Naive thymus-derived CD4-positive, alpha-beta T cell (primary cell): Measurements from ENCODE around the gene TAS2R8. TPM values are rescaled to one million over a fixed set of nuclear protein-coding genes. Genes with fewer than 3 reads are reported as not detected.

Experiments used
- ATAC-seq: fragments of 150-1000 bp; cut with Tn5 transposase; 2 replicates; pipeline ENCODE4 v1.10.0; 2021; ENCODE audit warnings: mild to moderate bottlenecking, moderate library complexity
- CTCF ChIA-PET: fragments of 350-600 bp; sonication (Branson Sonifier 250); formaldehyde crosslinking; loops from one replicate; lab custom pipeline; 2021; ENCODE audit warnings: antibody characterized with exemption; lab: Charles Lee
- POLR2A ChIA-PET: fragments of 350-600 bp; sonication (Branson Sonifier 250); formaldehyde crosslinking; loops from one replicate; lab custom pipeline; 2021; ENCODE audit warnings: antibody characterized with exemption, inconsistent platforms; lab: Charles Lee
- DNase-seq, 9 donors: peaks; one replicate each; pipeline versions ENCODE4 v3.0.0 to v3.0.0-alpha.2; 2020 to 2022; ENCODE audit warnings: mixed read lengths in 1 of 9
- H3K27ac ChIP-seq: one replicate; pipeline ENCODE4 v1.7.0; 2013; ENCODE audit warnings: mild to moderate bottlenecking, low read depth, low read length, moderate library complexity
- H3K27me3 ChIP-seq, 2 donors: one replicate each; pipeline ENCODE4 v1.7.0; 2013; ENCODE audit warnings: low read length in 2 of 2, mild to moderate bottlenecking in 2 of 2, moderate library complexity in 2 of 2; ENCODE audit not compliant: control insufficient read depth in 2 of 2, insufficient read depth in 2 of 2
- H3K36me3 ChIP-seq, 3 experiments: 1 replicate in 2 of 3; 2 replicates in 1 of 3; pipeline ENCODE4 v1.7.0; 2013; ENCODE audit warnings: low read length in 3 of 3, mild to moderate bottlenecking in 3 of 3, moderate library complexity in 1 of 3; ENCODE audit not compliant: insufficient read depth in 3 of 3, control insufficient read depth in 2 of 3
- H3K4me1 ChIP-seq, 2 donors: one replicate each; pipeline ENCODE4 v1.7.0; 2013; ENCODE audit warnings: low read length in 2 of 2, mild to moderate bottlenecking in 2 of 2, moderate library complexity in 1 of 2; ENCODE audit not compliant: control insufficient read depth in 2 of 2, insufficient read depth in 2 of 2
- H3K4me3 ChIP-seq: 2 replicates; pipeline ENCODE4 v1.7.0; 2013; ENCODE audit warnings: mild to moderate bottlenecking, low read length
- H3K9me3 ChIP-seq, 3 experiments: 1 replicate in 2 of 3; 2 replicates in 1 of 3; pipeline ENCODE4 v1.7.0; 2013; ENCODE audit warnings: low read length in 3 of 3; ENCODE audit not compliant: control insufficient read depth in 2 of 3
- H3K27ac Mint-ChIP-seq, 9 donors: one replicate each; pipeline ENCODE4 v1.8.0; 2020 to 2022; ENCODE audit warnings: mixed read lengths in 9 of 9, mild to moderate bottlenecking in 8 of 9, moderate library complexity in 5 of 9, inconsistent platforms in 2 of 9
- H3K27me3 Mint-ChIP-seq, 5 donors: one replicate each; pipeline ENCODE4 v1.8.0; 2021 to 2022; ENCODE audit warnings: mixed read lengths in 5 of 5, mild to moderate bottlenecking in 1 of 5
- H3K36me3 Mint-ChIP-seq, 5 donors: one replicate each; pipeline ENCODE4 v1.8.0; 2020 to 2022; ENCODE audit warnings: mixed read lengths in 5 of 5, mild to moderate bottlenecking in 3 of 5, inconsistent platforms in 1 of 5
- H3K4me1 Mint-ChIP-seq, 7 donors: one replicate each; pipeline ENCODE4 v1.8.0; 2020 to 2022; ENCODE audit warnings: mixed read lengths in 7 of 7, mild to moderate bottlenecking in 3 of 7, inconsistent platforms in 1 of 7
- H3K4me3 Mint-ChIP-seq, 10 donors: one replicate each; pipeline ENCODE4 v1.8.0; 2020 to 2022; ENCODE audit warnings: mild to moderate bottlenecking in 10 of 10, mixed read lengths in 10 of 10, moderate library complexity in 6 of 10, inconsistent platforms in 2 of 10
- H3K9me3 Mint-ChIP-seq, 11 donors: one replicate each; pipeline ENCODE4 v1.8.0; 2020 to 2022; ENCODE audit warnings: mixed read lengths in 11 of 11, mild to moderate bottlenecking in 4 of 11, inconsistent platforms in 1 of 11, moderate library complexity in 1 of 11
- intact Hi-C, 2 donors: fragments of 100-400 bp; cut with micrococcal nuclease; formaldehyde crosslinking; loops; one replicate each; pipeline ENCODE4 v1.15.1; 2023
- polyA plus RNA-seq, 2 donors: library from polyadenylated mRNA; unstranded; fragments of 300-500 nt; fragmentation: Illumina TruSeq; gene quantifications; one replicate each; pipeline ENCODE4 v1.2.3, GENCODE V29; 2021
- total RNA-seq, 6 experiments: library from RNA in 5 of 6; stranded (reverse) in 5 of 6; gene quantifications; 1 replicate in 5 of 6; 2 replicates in 1 of 6; pipeline ENCODE4 v1.2.3 and lab custom pipeline; 2021 to 2026

Gene TAS2R8
- total and polyA plus RNA-seq, 7 experiments from 2014 or later: not detected

- no peak for ATAC-seq
- ChIA-PET CTCF (interaction anchor here (1.1 to 1.4 kb wide), 2 partner anchors 10 to 440 kb away, joined by 3 read pairs; no protein-coding TSS in a partner anchor), POLR2A (no interaction called here)
- Mint-ChIP-seq H3K9me3 (peaks cover 8 to 17% (median 12%) of the 10 kb centered on the region in 11 donors), H3K4me1 (no peaks in the 10 kb centered on the region), H3K27me3 (peaks cover 25 to 53% (median 42%) of the 10 kb centered on the region in 5 donors), H3K27ac (no peak overlapping the region), H3K4me3 (no peak overlapping the region), H3K36me3 (peaks cover 0 to 11% (median 4%) of the 10 kb centered on the region in 5 donors)
- no peak overlapping the region for H3K4me3 ChIP-seq
- intact Hi-C loops: no loop called here
- H3K27me3 ChIP-seq: peaks cover 0 to 2% of the 10 kb centered on the region in 2 donors
- peaks cover 0 to 8% (median 8%) of the 10 kb centered on the region in 3 experiments for H3K9me3 ChIP-seq
- no peak for DNase-seq
- H3K4me1 ChIP-seq: no peaks in the 10 kb centered on the region
- no peaks in the 10 kb centered on the region for H3K36me3 ChIP-seq
- no peak overlapping the region for H3K27ac ChIP-seq
Observed at GRCh38 chr12:10759657-10760056, 47.4 kb downstream of the TAS2R8 start.

GRCh38 chr12:10756194-10756593, 50.9 kb downstream of the TAS2R8 start:
- DNase-seq (no peak), ATAC-seq (no peak)
- H3K27ac Mint-ChIP-seq: no peak overlapping the region
- H3K27me3 ChIP-seq: peaks cover 0 to 2% of the 10 kb centered on the region in 2 donors
- H3K4me3 Mint-ChIP-seq: no peak overlapping the region
- intact Hi-C loops: no loop called here
- no peak overlapping the region for H3K27ac ChIP-seq
- H3K9me3 ChIP-seq: peaks cover 0 to 8% (median 8%) of the 10 kb centered on the region in 3 experiments
- peaks cover 0 to 11% (median 4%) of the 10 kb centered on the region in 5 donors for H3K36me3 Mint-ChIP-seq
- H3K27me3 Mint-ChIP-seq: peaks cover 26 to 54% (median 40%) of the 10 kb centered on the region in 5 donors
- ChIA-PET POLR2A (no interaction called here), CTCF (no interaction called here)
- H3K4me3 ChIP-seq: no peak overlapping the region
- no peaks in the 10 kb centered on the region for H3K4me1 ChIP-seq
- H3K36me3 ChIP-seq: no peaks in the 10 kb centered on the region
- H3K9me3 Mint-ChIP-seq: peaks cover 8 to 17% (median 12%) of the 10 kb centered on the region in 11 donors
- H3K4me1 Mint-ChIP-seq: peaks cover 0 to under 1% (median 0%) of the 10 kb centered on the region in 7 donors

Other genes with a start within 250 kb of the TAS2R8 start
- gene MAGOHB, start 193.7 kb downstream of the TAS2R8 start, total RNA-seq: 10 to 100 TPM; 12.1 to 43.1 (median 24.8) TPM
- gene MAGOHB, start 193.7 kb downstream of the TAS2R8 start, polyA plus RNA-seq: 10 to 100 TPM; 26.0 to 61.6 TPM
- 1 to 10 TPM in 1 of 5 experiments, under 1 TPM in 2, not detected in 2; 0.24 to 1.6 (median 0.34) TPM for gene STYK1, start 133.2 kb downstream of the TAS2R8 start, total RNA-seq
- not detected for gene STYK1, start 133.2 kb downstream of the TAS2R8 start, polyA plus RNA-seq
- gene YBX3, start 84.0 kb downstream of the TAS2R8 start, total RNA-seq: 100 to 1,000 TPM in 2 of 5 experiments, 10 to 100 TPM in 1, 1 to 10 TPM in 2; 4.5 to 162 (median 60.9) TPM
- gene YBX3, start 84.0 kb downstream of the TAS2R8 start, polyA plus RNA-seq: 1 to 10 TPM; 5.1 to 6.4 TPM
- not detected for gene TAS2R7, start 4.7 kb downstream of the TAS2R8 start, total RNA-seq
- not detected for gene TAS2R7, start 4.7 kb downstream of the TAS2R8 start, polyA plus RNA-seq
- not detected for gene TAS2R9, start 2.9 kb upstream of the TAS2R8 start, total RNA-seq
- not detected for gene TAS2R9, start 2.9 kb upstream of the TAS2R8 start, polyA plus RNA-seq
- 1 to 10 TPM in 1 of 5 experiments, under 1 TPM in 3, not detected in 1; 0.37 to 1.2 (median 0.93) TPM for gene TAS2R10, start 19.1 kb upstream of the TAS2R8 start, total RNA-seq
- gene TAS2R10, start 19.1 kb upstream of the TAS2R8 start, polyA plus RNA-seq: not detected
- 1 to 10 TPM; 2.2 to 4.6 (median 3.3) TPM for gene PRR4, start 42.2 kb upstream of the TAS2R8 start, total RNA-seq
- 1 to 10 TPM; 2.1 to 2.3 TPM for gene PRR4, start 42.2 kb upstream of the TAS2R8 start, polyA plus RNA-seq
- gene PRH1, start 77.0 kb upstream of the TAS2R8 start, total RNA-seq: 10 to 100 TPM; 19.9 to 37.8 (median 29.8) TPM
- gene PRH1, start 77.0 kb upstream of the TAS2R8 start, polyA plus RNA-seq: 10 to 100 TPM in 1 of 2 donors, 1 to 10 TPM in 1; 7.9 to 10.7 TPM
- gene TAS2R13, start 102.3 kb upstream of the TAS2R8 start, total RNA-seq: 1 to 10 TPM in 4 of 5 experiments, under 1 TPM in 1; 0.72 to 2.1 (median 1.4) TPM
- not detected for gene TAS2R13, start 102.3 kb upstream of the TAS2R8 start, polyA plus RNA-seq
- gene PRH2, start 122.0 kb upstream of the TAS2R8 start, total RNA-seq: under 1 TPM in 2 of 5 experiments, not detected in 3; 0.51 to 0.65 TPM
- gene PRH2, start 122.0 kb upstream of the TAS2R8 start, polyA plus RNA-seq: not detected
- 1 to 10 TPM; 2.2 to 3.3 (median 2.6) TPM for gene TAS2R14, start 132.0 kb upstream of the TAS2R8 start, total RNA-seq
- under 1 TPM; 0.60 to 0.91 TPM for gene TAS2R14, start 132.0 kb upstream of the TAS2R8 start, polyA plus RNA-seq
- gene TAS2R50, start 179.6 kb upstream of the TAS2R8 start, total RNA-seq: 1 to 10 TPM in 4 of 5 experiments, under 1 TPM in 1; 0.72 to 1.9 (median 1.5) TPM
- not detected for gene TAS2R50, start 179.6 kb upstream of the TAS2R8 start, polyA plus RNA-seq
- 1 to 10 TPM; 1.6 to 3.5 (median 2.3) TPM for gene TAS2R20, start 191.0 kb upstream of the TAS2R8 start, total RNA-seq
- under 1 TPM in 1 of 2 donors, not detected in 1; 0.15 TPM for gene TAS2R20, start 191.0 kb upstream of the TAS2R8 start, polyA plus RNA-seq
- gene TAS2R19, start 215.3 kb upstream of the TAS2R8 start, total RNA-seq: 1 to 10 TPM; 1.8 to 4.9 (median 3.4) TPM
- under 1 TPM; 0.24 to 0.39 TPM for gene TAS2R19, start 215.3 kb upstream of the TAS2R8 start, polyA plus RNA-seq
- 1 to 10 TPM; 1.5 to 6.2 (median 3.6) TPM for gene TAS2R31, start 224.1 kb upstream of the TAS2R8 start, total RNA-seq
- under 1 TPM in 1 of 2 donors, not detected in 1; 0.26 TPM for gene TAS2R31, start 224.1 kb upstream of the TAS2R8 start, polyA plus RNA-seq